ENCODE data around the gene CRYM. TPM values are rescaled to one million over a fixed set of nuclear protein-coding genes. Genes with fewer than 3 reads are reported as not detected.
A peak's percentile ranks its signal among the peaks of the same experiment; 100 is the strongest.

The CRYM gene
- total and polyA plus RNA-seq, 4 donors = 2.3 to 7.8 (median 7.0) TPM

DNA sequence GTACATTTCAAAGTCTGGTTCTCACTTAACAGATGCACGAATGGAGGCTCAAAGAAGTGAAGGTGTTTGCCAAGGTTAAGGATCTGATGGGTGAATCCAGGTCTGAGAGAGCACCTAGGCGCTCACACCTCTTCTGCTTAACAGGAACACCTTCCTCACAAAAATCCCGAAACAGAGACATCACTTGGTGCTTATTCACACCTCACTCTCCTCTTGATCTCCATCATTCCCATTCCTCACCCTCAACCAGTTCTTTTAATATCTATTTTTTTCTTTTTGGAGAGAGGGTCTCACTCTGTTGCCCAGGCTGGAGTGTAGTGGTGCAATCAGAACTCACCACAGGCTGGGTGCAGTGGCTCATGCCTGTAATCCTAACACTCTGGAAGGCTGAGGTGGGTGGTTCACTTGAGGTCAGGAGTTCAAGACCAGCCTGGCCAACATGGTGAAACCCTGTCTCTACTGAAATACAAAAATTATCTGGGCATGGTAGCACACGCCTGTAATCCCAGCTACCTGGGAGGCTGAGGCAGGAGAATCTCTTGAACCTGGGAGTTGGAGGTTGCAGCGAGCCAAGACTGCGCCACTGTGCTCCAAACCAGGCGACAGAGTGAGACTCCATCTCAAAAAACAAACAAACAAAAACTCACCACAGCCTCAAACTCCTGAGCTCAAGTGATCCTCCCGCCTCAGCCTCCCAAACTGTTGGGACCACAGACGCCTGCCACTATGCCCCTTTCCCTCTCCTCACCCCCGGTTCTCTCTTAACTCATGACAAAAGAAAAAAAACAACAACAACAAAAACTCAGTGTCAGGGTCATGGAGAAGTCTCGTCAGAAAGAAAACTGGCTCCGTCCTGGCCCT, 15.1 kb downstream of the CRYM start:
- 87% methylated on average over 12 of the region's 12 CpGs for WGBS
- H3K4me1 ChIP-seq (ENCODE audit: control insufficient read depth in 4 of 4, insufficient read depth in 4 of 4, low read length in 3 of 4) = peaks cover 19 to 52% (median 36%) of the 10 kb centered on the region in 4 donors
- H3K4me3 ChIP-seq (ENCODE audit: low read depth in 1 of 3, low read length in 3 of 3) = no peak overlapping the region
- H3K36me3 ChIP-seq (ENCODE audit: control insufficient read depth in 4 of 4, insufficient read depth in 3 of 4, low read depth in 1 of 4, low read length in 3 of 4) = no peaks in the 10 kb centered on the region
- no peaks in the 10 kb centered on the region for H3K27me3 ChIP-seq (ENCODE audit: control insufficient read depth in 4 of 4, insufficient read depth in 4 of 4, low read length in 3 of 4)
- no peak overlapping the region for H3K9ac ChIP-seq (ENCODE audit: low read depth in 1 of 2, low read length in 2 of 2)
- DNase-seq (ENCODE audit: low spot score) = no peak
- peak overlapping the region; percentile 64 to 92 for H3K27ac ChIP-seq (ENCODE audit: low read depth in 1 of 2, low read length in 2 of 2)
- no peaks in the 10 kb centered on the region for H3K9me3 ChIP-seq (ENCODE audit: control insufficient read depth in 4 of 4, low read length in 3 of 4)
- TF ChIP-seq RAD21 (IDR thresholded peaks at IDR 0.05) = no peak
- no peak for TF ChIP-seq FOXA1 (IDR thresholded peaks at IDR 0.05)
- TF ChIP-seq, protein P1, sequence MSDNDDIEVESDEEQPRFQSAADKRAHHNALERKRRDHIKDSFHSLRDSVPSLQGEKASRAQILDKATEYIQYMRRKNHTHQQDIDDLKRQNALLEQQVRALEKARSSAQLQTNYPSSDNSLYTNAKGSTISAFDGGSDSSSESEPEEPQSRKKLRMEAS (IDR thresholded peaks at IDR 0.05) = no peak
- TF ChIP-seq, protein P2, sequence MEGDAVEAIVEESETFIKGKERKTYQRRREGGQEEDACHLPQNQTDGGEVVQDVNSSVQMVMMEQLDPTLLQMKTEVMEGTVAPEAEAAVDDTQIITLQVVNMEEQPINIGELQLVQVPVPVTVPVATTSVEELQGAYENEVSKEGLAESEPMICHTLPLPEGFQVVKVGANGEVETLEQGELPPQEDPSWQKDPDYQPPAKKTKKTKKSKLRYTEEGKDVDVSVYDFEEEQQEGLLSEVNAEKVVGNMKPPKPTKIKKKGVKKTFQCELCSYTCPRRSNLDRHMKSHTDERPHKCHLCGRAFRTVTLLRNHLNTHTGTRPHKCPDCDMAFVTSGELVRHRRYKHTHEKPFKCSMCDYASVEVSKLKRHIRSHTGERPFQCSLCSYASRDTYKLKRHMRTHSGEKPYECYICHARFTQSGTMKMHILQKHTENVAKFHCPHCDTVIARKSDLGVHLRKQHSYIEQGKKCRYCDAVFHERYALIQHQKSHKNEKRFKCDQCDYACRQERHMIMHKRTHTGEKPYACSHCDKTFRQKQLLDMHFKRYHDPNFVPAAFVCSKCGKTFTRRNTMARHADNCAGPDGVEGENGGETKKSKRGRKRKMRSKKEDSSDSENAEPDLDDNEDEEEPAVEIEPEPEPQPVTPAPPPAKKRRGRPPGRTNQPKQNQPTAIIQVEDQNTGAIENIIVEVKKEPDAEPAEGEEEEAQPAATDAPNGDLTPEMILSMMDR (IDR thresholded peaks at IDR 0.05; ENCODE audit: low read depth, low read length, missing input control) = no peak
- no peak for TF ChIP-seq HNF4G (IDR thresholded peaks at IDR 0.05)
- TF ChIP-seq REST (IDR thresholded peaks at IDR 0.05) = no peak
- TF ChIP-seq GABPA (IDR thresholded peaks at IDR 0.05 in 1 of 2, conservative IDR thresholded peaks at IDR 0.05 in 1 of 2) = no peak
- TF ChIP-seq NR2F2 (IDR thresholded peaks at IDR 0.05) = no peak
- no peak for TF ChIP-seq YY1 (IDR thresholded peaks at IDR 0.05)
- no peak for TF ChIP-seq SP1 (IDR thresholded peaks at IDR 0.05)
- TF ChIP-seq EGR1 (IDR thresholded peaks at IDR 0.05; ENCODE audit: low read depth in 2 of 2) = no peak
- no peak for TF ChIP-seq JUND (IDR thresholded peaks at IDR 0.05)
- TF ChIP-seq FOXA2 (IDR thresholded peaks at IDR 0.05) = no peak
- TF ChIP-seq ATF3 (IDR thresholded peaks at IDR 0.05) = no peak
- no peak for TF ChIP-seq RXRA (IDR thresholded peaks at IDR 0.05)
- TF ChIP-seq, protein P3, sequence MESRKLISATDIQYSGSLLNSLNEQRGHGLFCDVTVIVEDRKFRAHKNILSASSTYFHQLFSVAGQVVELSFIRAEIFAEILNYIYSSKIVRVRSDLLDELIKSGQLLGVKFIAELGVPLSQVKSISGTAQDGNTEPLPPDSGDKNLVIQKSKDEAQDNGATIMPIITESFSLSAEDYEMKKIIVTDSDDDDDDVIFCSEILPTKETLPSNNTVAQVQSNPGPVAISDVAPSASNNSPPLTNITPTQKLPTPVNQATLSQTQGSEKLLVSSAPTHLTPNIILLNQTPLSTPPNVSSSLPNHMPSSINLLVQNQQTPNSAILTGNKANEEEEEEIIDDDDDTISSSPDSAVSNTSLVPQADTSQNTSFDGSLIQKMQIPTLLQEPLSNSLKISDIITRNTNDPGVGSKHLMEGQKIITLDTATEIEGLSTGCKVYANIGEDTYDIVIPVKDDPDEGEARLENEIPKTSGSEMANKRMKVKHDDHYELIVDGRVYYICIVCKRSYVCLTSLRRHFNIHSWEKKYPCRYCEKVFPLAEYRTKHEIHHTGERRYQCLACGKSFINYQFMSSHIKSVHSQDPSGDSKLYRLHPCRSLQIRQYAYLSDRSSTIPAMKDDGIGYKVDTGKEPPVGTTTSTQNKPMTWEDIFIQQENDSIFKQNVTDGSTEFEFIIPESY (IDR thresholded peaks at IDR 0.05) = no peak
- TF ChIP-seq TAF1 (conservative IDR thresholded peaks at IDR 0.05) = no peak
- no peak for TF ChIP-seq HNF4A (conservative IDR thresholded peaks at IDR 0.05)

Data from liver (tissue), 9 donors.